Esophagus muscularis mucosa (tissue), 3 donors: ENCODE results near the gene COMMD1.

Experiments used
- EP300 ChIP-seq: sonication (generic); formaldehyde crosslinking; IDR thresholded peaks from one replicate; pipeline ENCODE4 v1.6.1; 2017; ENCODE audit warnings: antibody characterized with exemption
- TF ChIP-seq, protein P1 (sequence below), 3 experiments: fragments of 200-600 bp in 2 of 3; fragments of 450-650 bp in 1 of 3; sonication (generic) in 2 of 3; IDR thresholded peaks; one replicate each; pipeline ENCODE4 v1.5.1; 2017 to 2019; ENCODE audit warnings: antibody characterized with exemption in 3 of 3, mild to moderate bottlenecking in 2 of 3, moderate library complexity in 1 of 3

DNA sequence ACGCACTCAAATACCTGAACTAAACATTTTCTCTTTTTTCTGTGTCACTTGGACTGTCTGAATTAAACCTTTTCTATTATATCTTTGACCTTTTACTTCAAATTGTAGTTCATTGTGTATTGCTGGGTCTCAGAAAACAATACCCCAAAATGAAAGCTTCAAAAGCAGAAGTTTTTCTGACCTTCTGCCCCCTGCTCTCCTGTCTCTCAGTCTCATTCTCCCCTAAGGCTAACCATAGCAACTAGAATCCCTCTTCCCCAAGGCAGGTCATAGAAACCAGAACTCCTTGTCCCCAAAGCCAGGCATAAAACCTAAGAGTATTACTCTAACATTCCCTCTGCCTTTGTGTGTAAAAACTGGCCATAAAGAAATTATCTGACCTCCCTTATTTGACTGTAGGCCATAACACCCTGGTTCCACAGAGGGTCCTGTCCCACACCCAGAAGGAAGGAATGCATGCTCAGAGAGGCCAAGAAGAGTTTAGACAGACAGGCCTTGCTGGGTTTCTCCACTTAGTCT lies 197.0 kb downstream of the COMMD1 start:
- no peak for TF ChIP-seq EP300
- TF ChIP-seq, protein P1, sequence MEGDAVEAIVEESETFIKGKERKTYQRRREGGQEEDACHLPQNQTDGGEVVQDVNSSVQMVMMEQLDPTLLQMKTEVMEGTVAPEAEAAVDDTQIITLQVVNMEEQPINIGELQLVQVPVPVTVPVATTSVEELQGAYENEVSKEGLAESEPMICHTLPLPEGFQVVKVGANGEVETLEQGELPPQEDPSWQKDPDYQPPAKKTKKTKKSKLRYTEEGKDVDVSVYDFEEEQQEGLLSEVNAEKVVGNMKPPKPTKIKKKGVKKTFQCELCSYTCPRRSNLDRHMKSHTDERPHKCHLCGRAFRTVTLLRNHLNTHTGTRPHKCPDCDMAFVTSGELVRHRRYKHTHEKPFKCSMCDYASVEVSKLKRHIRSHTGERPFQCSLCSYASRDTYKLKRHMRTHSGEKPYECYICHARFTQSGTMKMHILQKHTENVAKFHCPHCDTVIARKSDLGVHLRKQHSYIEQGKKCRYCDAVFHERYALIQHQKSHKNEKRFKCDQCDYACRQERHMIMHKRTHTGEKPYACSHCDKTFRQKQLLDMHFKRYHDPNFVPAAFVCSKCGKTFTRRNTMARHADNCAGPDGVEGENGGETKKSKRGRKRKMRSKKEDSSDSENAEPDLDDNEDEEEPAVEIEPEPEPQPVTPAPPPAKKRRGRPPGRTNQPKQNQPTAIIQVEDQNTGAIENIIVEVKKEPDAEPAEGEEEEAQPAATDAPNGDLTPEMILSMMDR (IDR thresholded peaks at IDR 0.05): no peak
